GM21576 (cell line): Measurements from ENCODE around the gene MED13L.

Experiments
- ATAC-seq: cut with Tn5 transposase; IDR thresholded peaks from one replicate; pipeline ENCODE4 v1.9.1; 2021; ENCODE audit warnings: mild to moderate bottlenecking, moderate library complexity; ENCODE audit not compliant: unreplicated experiment

The MED13L gene

GRCh38 chr12:116216022-116216756 is 61.3 kb downstream of the MED13L start:
- ATAC-seq, result no peak

GRCh38 chr12:116215023-116215422 is 62.5 kb downstream of the MED13L start:
- ATAC-seq, result no peak

- ATAC-seq, result no peak
These were observed 63.5 kb downstream of the MED13L start for GRCh38 chr12:116213885-116214527.

GRCh38 chr12:116213014-116213413 is 64.5 kb downstream of the MED13L start:
- ATAC-seq, result no peak

- ATAC-seq, result no peak
These were observed 66.7 kb downstream of the MED13L start for GRCh38 chr12:116210762-116211161.

- ATAC-seq, result no peak
These were observed 67.4 kb downstream of the MED13L start for GRCh38 chr12:116210131-116210530.

GRCh38 chr12:116209503-116209902 is 68.0 kb downstream of the MED13L start:
- ATAC-seq, result no peak

GRCh38 chr12:116207274-116207673 is 70.2 kb downstream of the MED13L start:
- no peak for ATAC-seq

GRCh38 chr12:116206828-116207227 is 70.7 kb downstream of the MED13L start:
- ATAC-seq, result no peak

GRCh38 chr12:116204785-116205184 is 72.7 kb downstream of the MED13L start:
- no peak for ATAC-seq

GRCh38 chr12:116204169-116204568 is 73.3 kb downstream of the MED13L start:
- no peak for ATAC-seq

GRCh38 chr12:116202940-116203339 is 74.6 kb downstream of the MED13L start:
- ATAC-seq, result no peak

- no peak for ATAC-seq
These were observed 75.1 kb downstream of the MED13L start for GRCh38 chr12:116202433-116202832.

- ATAC-seq, result no peak
These were observed 75.6 kb downstream of the MED13L start for GRCh38 chr12:116201908-116202307.

GRCh38 chr12:116201359-116201758 is 76.1 kb downstream of the MED13L start:
- no peak for ATAC-seq

- ATAC-seq, result no peak
These were observed 76.7 kb downstream of the MED13L start for GRCh38 chr12:116200812-116201211.

GRCh38 chr12:116199160-116199706 is 78.3 kb downstream of the MED13L start:
- ATAC-seq, result no peak

GRCh38 chr12:116196752-116197718 is 80.5 kb downstream of the MED13L start:
- ATAC-seq, result no peak

- ATAC-seq, result no peak
These were observed 81.3 kb downstream of the MED13L start for GRCh38 chr12:116196226-116196625.

GRCh38 chr12:116194935-116195431 is 82.5 kb downstream of the MED13L start:
- ATAC-seq, result peak; percentile 79

- ATAC-seq, result no peak
These were observed 87.8 kb downstream of the MED13L start for GRCh38 chr12:116189692-116190091.
